ENCODE results near the gene SNX27.

DNA sequence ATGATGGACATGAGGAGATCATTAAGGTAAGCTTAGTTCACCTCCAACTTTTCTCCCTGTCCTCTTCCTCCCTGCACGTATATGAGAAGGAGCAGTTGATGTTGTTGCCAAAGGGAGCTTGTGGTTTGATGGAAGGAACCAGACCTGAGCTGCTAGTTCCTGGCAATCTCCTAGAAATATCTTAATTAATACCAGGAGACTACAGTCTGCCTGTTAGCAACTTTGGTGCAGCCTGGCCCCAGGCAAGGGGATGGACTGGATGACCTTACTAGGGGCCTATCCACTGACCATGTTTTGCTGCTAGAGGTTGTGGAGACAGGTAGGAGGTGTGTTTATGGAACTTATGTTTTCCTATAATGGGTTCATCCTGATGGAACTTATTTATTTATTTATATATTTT is 49.2 kb upstream of the SNX27 start:
- TF ChIP-seq, protein P1, sequence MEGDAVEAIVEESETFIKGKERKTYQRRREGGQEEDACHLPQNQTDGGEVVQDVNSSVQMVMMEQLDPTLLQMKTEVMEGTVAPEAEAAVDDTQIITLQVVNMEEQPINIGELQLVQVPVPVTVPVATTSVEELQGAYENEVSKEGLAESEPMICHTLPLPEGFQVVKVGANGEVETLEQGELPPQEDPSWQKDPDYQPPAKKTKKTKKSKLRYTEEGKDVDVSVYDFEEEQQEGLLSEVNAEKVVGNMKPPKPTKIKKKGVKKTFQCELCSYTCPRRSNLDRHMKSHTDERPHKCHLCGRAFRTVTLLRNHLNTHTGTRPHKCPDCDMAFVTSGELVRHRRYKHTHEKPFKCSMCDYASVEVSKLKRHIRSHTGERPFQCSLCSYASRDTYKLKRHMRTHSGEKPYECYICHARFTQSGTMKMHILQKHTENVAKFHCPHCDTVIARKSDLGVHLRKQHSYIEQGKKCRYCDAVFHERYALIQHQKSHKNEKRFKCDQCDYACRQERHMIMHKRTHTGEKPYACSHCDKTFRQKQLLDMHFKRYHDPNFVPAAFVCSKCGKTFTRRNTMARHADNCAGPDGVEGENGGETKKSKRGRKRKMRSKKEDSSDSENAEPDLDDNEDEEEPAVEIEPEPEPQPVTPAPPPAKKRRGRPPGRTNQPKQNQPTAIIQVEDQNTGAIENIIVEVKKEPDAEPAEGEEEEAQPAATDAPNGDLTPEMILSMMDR (conservative IDR thresholded peaks at IDR 0.05 in 1 of 2, IDR thresholded peaks at IDR 0.05 in 1 of 2; ENCODE audit: low read depth in 1 of 2, low read length in 2 of 2) = no peak
- no peak for TF ChIP-seq EZH2 (IDR thresholded peaks at IDR 0.05; ENCODE audit: low read length, missing control alignments)

All from fibroblast of lung (primary cell).